Measurements from ENCODE around the gene CCDC93. TPM values are rescaled to one million over a fixed set of nuclear protein-coding genes. Genes with fewer than 3 reads are reported as not detected.

Gene CCDC93
- total RNA-seq, 2 donors from 2014 or later = 33.5 to 37.8 TPM

DNA sequence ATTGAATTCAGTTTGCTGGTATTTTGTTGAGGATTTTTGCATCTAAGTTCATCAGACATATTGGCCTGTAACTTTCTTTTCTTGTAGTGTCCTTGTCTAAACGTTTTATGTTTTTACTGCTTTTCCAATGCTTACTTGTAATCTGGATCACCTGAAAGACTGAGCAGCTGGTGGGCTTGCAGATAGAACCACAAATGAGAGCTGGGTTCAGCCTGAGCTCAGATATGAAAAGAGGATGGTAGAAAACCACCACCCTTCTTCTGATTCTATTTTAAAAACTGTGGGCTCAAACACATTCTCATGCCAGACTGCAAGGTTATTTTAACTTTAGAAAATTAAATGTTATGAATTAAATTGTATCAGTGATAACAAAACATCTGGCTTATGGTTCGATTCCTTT, 128.6 kb downstream of the CCDC93 start:
- Histone ChIP-seq H3K9me3 (no peaks in the 10 kb centered on the region), H3K9ac (ENCODE audit: low read depth in 2 of 2, low read length in 2 of 2) (no peak overlapping the region), H3K36me3 (no peaks in the 10 kb centered on the region), H3K27me3 (no peaks in the 10 kb centered on the region), H3K4me1 (no peaks in the 10 kb centered on the region), H3K4me3 (no peak overlapping the region), H3K27ac (no peak overlapping the region)
- DNase-seq = no peak
- TF ChIP-seq, protein P1, sequence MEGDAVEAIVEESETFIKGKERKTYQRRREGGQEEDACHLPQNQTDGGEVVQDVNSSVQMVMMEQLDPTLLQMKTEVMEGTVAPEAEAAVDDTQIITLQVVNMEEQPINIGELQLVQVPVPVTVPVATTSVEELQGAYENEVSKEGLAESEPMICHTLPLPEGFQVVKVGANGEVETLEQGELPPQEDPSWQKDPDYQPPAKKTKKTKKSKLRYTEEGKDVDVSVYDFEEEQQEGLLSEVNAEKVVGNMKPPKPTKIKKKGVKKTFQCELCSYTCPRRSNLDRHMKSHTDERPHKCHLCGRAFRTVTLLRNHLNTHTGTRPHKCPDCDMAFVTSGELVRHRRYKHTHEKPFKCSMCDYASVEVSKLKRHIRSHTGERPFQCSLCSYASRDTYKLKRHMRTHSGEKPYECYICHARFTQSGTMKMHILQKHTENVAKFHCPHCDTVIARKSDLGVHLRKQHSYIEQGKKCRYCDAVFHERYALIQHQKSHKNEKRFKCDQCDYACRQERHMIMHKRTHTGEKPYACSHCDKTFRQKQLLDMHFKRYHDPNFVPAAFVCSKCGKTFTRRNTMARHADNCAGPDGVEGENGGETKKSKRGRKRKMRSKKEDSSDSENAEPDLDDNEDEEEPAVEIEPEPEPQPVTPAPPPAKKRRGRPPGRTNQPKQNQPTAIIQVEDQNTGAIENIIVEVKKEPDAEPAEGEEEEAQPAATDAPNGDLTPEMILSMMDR (IDR thresholded peaks at IDR 0.05) = no peak
- intact Hi-C loops (cut with DNase I) = no loop called here

DNA sequence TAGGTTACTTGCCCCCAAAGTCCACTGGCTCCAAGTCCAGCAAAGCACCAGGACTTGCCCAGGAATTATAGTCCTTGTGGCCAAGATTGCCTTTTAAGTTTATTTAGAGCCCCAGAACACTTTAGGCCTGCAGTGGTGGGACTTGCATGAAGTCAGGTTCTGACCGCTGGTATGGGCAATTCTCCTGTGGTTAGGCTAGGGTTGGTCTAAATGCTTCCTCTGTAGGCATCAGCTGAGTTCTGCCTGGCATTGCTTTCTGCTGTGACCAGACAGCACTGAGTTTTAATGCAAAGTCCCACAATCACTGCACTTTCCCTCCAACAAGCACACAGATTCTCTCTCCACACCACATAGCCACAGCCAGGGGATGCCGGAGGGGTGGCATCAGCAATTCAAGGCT, 134.9 kb downstream of the CCDC93 start:
- intact Hi-C loops (cut with DNase I) = no loop called here
- no peak overlapping the region for H3K9ac ChIP-seq (ENCODE audit: low read depth in 2 of 2, low read length in 2 of 2)
- H3K4me3 ChIP-seq = no peak overlapping the region
- TF ChIP-seq, protein P1 (IDR thresholded peaks at IDR 0.05) = no peak
- H3K36me3 ChIP-seq = no peaks in the 10 kb centered on the region
- DNase-seq = no peak
- H3K9me3 ChIP-seq = no peaks in the 10 kb centered on the region
- H3K4me1 ChIP-seq = no peaks in the 10 kb centered on the region
- H3K27me3 ChIP-seq = no peaks in the 10 kb centered on the region
- H3K27ac ChIP-seq = no peak overlapping the region

DNA sequence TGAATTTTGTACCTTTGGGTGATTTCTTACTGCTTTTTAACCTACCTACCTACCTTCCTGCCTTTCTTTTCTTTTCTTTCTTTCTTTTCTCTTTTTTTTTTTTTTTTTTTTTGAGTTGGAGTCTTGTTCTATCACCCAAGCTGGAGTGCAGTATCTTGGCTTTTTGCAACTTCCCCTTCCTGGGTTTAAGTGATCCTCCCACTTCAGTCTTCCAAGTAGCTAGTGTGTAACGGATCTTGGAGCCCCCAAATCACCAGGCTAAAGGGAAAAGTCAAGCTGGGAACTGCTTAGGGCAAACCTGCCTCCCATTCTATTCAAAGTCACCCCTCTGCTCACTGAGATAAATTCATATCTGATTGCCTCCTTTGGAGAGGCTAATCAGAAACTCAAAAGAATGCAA, 138.1 kb downstream of the CCDC93 start:
- no peaks in the 10 kb centered on the region for H3K9me3 ChIP-seq
- H3K36me3 ChIP-seq = no peaks in the 10 kb centered on the region
- no peak overlapping the region for H3K4me3 ChIP-seq
- intact Hi-C loops (cut with DNase I) = no loop called here
- no peaks in the 10 kb centered on the region for H3K27me3 ChIP-seq
- TF ChIP-seq, protein P1 (IDR thresholded peaks at IDR 0.05) = no peak
- DNase-seq = no peak
- no peaks in the 10 kb centered on the region for H3K4me1 ChIP-seq
- H3K9ac ChIP-seq (ENCODE audit: low read depth in 2 of 2, low read length in 2 of 2) = no peak overlapping the region
- no peak overlapping the region for H3K27ac ChIP-seq

Other genes with a start within 250 kb of the CCDC93 start
- gene DDX18, start 199.4 kb downstream of the CCDC93 start, total RNA-seq = 10 to 100 TPM; 42.0 to 63.3 TPM
- gene INSIG2, start 74.4 kb upstream of the CCDC93 start, total RNA-seq = 10 to 100 TPM; 12.8 to 47.0 TPM

All from colonic mucosa (tissue), 4 donors.